ENCODE results near the gene RFC2.
"Not testable (repeated sequence)": the region's sequence is repeated elsewhere in the genome, so short reads cannot be mapped to it uniquely, and the experiment has no call there.

Gene RFC2

DNA sequence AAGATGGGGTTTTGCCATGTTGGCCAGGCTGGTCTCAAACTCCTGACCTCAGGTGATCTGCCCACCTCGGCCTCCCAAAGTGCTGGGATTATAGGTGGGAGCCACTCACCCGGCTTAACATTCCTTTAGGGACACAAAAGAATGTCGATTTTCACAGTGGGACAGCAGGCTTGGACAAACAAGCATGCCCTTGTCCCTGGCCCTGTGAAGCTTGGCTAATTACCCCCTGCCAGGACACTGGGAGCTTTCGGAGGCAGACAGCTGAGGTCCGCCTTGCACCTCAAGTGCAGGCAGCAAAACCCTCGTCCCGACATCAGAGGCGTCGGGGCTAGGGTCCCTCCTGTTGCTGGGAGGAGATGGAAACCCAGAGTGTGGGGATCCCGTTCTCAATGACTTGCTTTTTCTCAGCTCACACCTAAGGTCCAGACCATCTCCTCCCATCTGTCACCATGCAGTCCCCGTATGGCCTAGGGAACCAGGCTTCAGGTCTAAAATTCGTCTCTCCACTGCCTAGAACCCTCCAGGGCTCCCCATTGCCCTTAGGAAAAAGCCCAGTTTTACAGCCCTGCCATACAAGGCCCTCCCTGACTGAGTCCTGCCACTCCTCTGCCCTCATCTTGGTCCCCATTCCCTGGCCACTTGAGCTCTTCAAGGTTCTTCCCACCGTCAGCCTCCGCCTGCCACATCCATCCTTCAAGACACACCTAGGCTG, 28.7 kb upstream of the RFC2 start:
- no peak for DNase-seq

DNA sequence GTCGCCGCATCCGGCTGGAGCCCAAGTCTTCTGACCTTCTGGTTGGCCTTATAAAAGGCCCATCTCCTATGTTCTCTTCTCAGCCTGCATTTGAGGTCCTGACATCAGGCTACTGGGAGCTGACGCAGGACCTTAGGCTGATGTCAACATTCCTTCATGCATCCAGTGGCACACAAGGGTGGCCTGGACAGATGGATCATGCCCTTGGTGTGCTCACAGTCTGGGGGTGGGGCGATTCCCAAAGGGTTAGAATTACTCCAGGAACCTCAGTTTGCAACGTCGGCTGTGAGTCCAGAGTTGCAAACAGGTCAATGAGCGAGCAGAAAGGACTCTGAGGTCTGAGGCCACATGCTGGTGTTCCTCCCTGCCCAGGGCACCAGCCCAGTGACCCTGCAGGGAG, 26.8 kb upstream of the RFC2 start:
- DNase-seq, result no peak

- DNase-seq, result no peak
Observed at GRCh38 chr7:74277636-74278035, 23.4 kb upstream of the RFC2 start.

DNA sequence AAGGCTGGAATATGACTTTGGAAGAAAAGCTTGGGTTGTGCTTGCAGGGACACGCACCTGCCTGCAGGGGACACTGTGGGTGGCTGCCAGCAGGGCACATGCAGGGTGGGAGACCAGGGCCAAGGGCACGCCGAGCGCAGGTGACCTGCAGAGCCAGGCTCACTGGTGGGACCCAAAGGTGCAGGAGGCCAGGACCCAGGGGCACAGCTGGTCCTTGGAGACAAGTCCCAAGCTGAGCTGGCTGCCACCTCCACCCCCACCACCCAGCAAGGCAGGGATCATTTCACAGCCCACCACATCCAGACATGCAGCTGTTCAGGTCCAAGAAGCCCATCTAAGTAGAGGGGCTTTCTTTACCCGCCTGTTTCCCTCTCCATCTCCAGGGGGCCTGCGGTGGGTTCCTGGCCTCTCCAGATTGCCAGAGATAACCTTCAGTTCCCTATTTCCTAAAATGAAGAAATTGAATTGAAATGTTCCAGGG, 21.2 kb upstream of the RFC2 start:
- DNase-seq, result no peak

- DNase-seq, result no peak
Observed at GRCh38 chr7:74272305-74273038, 18.3 kb upstream of the RFC2 start.

DNA sequence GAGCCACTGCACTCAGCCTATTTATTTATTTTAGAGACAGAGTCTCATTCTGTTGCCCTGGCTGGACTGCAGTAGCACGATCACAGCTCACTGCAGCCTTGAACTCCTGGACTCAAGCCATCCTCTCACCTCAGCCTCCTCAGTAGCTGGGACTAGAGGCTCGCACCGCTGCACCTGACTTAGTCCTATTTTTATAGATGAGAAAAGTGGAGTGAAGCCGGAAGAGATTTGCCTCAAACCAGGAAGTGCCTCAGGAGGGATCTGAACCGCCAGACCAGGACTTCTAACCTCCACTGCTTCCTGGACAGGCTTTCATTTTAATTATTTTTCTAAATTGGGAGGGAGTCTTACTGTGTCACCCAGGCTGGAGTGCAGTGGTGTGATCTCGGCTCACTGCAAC, 17.5 kb upstream of the RFC2 start:
- no peak for DNase-seq

DNA sequence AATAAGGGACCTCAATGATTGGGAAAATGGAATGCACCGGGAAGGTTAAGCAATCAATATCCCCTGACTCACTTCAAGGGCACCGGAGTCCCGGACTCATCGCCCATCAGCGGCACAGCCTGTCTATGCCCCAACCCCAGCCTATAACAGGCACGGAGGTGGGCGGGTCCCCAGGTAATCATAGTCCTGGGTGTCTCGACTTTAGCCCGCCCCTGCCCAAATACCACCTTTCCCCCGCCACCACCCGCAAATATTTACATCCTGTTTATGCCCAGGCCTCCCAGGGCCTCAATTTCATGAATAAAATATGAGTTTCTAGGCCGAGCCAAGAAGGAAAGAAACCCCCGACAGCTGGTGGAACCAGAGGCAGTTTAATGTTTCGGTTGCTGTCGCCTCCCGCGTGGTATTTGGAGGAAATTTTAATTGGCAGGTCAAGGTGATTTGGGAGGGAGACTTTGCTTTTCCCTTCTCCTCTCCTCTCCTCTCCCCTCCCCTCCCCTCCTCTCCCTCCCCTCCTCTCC, 15.6 kb upstream of the RFC2 start:
- peak; percentile 64 for DNase-seq

DNA sequence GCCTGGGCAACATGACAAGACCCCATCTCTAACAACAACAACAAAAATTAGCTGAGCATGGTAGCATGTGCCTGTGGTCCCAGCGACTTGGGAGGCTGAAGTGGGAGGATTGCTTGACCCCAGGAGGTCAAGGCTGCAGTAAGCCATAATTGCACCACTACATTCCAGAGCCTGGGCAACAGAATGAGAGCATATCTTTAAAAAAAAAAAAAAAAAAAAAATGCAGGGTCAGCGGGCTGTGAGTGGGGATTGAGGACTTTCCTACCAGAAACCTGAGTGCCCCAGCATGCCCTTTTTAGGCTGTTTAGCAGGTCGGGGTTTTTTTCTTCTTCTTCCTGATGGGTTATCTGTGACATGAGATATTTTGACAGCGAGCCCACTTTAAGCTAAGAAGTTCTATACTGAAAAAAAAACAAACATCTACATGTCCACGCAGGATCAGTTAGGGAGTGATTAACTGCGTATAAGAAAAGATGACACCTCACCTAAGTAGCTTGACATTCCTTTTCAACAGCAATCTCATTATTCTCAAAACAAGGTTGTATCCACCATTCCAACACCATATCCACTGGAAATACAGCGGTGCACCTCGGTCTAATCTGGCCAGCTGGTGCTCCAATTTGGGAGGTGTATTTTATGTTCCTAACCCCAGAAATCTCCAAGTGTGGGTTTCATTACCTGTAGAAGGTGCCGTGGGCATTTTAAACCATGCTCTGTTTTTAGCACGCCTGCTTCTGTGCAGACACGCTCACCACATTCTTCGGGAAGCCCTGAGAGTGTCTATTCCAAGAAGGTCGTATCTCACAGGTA, 13.8 kb upstream of the RFC2 start:
- DNase-seq, result no peak

DNA sequence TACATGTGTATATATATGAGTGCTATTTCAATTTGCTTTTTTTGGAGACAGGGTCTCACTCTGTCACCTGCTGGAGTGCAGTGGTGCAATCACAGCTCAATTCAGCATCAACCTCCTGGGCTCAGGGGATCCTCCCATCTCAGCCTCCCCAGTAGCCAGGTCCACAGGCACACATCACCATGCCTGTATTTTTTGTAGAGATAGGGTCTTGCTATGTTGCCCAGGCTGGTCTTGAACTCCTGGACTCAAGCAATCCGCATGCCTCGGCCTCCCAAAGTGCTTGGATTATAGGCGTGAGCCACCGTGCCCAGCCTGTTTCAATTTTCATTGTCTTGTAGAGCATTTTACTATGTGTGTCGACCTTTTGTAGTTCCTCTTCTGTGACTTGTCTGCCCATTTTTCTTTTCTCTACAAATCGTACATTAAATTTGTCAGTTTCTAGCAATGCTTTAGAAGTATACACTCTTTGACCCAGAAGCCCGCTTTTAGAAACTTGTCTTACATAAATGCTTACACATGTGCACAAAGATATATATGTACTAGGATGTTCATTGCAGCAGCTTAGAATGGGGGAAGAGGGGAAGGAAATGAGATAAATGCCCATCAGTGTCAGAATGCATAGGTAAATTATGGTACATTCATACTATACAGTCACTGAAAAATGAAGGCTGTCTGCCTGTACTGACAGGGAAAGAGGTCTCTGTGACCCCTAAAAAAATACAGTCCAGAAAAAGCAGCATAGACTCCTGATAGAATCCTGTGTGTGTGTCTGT, 12.2 kb upstream of the RFC2 start:
- no peak for DNase-seq

GRCh38 chr7:74263399-74264120, 9.4 kb upstream of the RFC2 start:
- no peak for DNase-seq

DNA sequence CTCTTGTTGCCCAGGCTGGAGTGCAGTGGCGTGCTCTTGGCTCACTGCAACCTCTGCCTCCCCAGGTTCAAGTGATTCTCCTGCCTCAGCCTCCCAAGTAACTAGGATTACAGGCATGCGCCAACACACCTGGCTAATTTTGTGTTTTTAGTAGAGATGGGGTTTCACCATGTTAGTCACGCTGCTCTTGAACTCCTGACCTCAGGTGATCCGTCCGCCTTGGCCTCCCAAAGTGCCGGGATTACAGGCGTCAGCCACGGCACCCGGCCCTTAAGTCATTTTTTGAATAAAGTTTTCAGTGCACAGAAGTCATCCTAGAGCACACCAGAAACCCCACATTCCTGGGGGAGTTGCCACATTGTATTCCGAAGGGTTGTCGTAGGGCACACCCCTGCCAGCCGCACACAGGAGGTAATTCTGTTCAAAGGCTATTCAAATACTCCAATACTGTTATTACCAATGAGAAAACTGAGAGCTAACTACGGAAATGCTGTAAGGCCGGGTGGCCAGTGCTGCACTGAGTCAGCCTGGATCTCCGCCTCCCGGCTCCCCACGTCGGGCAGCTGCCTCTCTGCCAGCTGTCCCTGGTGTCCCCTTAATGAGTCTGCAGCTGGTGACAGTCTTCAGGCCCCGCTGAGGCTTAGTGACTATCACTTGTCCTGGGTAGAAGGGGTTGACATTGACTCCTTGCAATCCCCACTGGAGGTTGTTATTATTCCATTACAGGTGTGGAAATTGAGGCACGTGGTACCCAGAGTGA, 8.6 kb upstream of the RFC2 start:
- DNase-seq, result no peak

DNA sequence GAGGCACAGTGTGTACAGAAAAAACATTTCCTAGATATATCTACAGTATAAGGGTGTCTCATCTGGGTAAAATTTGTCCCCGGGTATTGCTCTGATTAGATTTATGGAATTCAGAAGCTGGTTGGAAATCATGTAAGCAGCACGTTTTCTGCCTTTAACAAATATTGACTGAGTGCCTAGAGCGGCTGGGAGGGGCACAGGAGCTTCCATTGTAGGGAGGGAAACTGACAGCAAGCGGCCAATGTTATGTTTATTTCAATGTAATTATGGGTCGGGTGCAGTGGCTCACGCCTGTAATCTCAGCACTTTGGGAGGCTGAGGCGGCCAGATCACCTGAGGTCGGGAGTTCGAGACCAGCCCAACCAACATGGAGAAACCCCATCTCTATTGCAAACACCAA, 4.4 kb upstream of the RFC2 start:
- no peak for DNase-seq

- no peak for DNase-seq
Observed at GRCh38 chr7:74256491-74257408, 2.6 kb upstream of the RFC2 start.

GRCh38 chr7:74255461-74255860, 1.3 kb upstream of the RFC2 start:
- DNase-seq, result not testable (repeated sequence)

- DNase-seq, result no peak
Observed at GRCh38 chr7:74254858-74255379, 720 bp upstream of the RFC2 start.

DNA sequence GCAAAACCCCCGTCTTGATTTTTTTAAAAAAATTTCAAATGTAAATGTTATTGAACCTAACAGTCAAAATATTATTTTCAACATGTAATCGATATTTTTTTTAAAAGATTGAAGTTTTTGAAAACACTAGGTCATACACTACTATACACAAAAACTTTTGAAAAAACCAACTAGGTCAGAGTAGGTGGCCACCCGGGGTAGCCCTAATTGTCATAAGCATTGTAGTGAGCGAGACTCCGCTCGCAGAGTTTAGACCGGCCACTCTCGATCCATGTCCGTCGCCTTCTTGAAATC, 417 bp downstream of the RFC2 start:
- no peak for DNase-seq

DNA sequence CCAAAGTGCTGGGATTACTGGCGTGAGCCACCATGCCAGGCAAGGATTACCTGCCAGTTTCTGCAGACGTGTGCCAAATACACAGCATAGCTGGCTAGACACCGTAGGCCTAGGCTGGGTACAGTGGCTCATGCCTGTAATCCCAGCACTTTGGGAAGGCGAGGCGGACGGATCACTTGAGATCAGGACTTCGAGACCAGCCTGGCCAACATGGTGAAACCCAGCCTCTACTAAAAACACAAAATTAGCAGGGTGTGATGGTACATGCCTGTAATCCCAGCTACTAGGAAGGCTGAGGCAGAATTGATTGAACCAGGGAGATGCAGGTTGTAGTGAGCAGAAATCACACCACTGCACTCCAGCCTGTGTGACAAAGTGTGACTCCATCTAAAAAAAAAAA, 868 bp downstream of the RFC2 start:
- DNase-seq, result no peak

DNA sequence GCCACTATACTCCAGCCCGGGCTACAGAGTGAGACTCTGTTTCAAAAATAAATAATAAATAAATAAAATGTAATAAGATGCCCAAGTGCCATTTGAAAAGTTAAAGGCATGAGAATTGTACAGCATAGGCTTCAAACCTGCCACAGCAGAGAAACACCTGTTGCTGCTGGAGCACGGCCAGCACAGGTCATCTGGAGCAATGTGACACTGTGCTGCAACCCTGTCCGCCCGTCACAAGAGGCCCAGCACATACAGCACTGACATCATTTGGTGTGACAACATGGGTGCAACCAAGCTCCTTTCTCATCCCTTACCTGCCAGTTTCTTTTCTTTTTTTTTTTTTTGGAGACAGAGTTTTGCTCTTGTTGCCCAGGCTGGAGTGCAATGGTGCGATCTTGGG, 1.3 kb downstream of the RFC2 start:
- no peak for DNase-seq

GRCh38 chr7:74249058-74249457, 5.1 kb downstream of the RFC2 start:
- DNase-seq, result not testable (repeated sequence)

DNA sequence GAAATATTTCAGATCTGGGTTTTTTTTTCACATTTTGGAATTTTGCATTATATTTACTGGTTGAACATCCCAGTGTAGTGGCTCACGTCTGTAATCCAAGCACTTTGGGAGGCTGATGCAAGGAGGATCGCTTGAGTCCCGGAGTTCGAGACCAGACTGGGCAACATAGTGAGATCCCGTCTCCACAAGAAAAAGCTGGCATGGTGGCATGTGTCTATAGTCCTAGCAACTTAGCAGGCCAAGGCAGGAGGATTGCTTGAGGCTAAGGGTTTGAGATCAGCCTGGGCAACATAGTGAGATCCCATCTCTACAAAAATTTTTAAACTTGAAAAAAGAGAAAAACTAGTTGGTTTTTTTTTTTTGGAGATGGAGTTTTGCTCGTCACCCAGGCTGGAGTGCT, 6.0 kb downstream of the RFC2 start:
- no peak for DNase-seq
